Smooth muscle cell (in vitro differentiated cells): Measurements from ENCODE around the gene PLAC1. TPM values are rescaled to one million over a fixed set of nuclear protein-coding genes. Genes with fewer than 3 reads are reported as not detected.
A peak's percentile ranks its signal among the peaks of the same experiment; 100 is the strongest.

Experiments used
- DNase-seq: peaks from one replicate; lab custom pipeline; 2025; ENCODE audit not compliant: unreplicated experiment; lab: John Stamatoyannopoulos, UW
- H2AFZ ChIP-seq: fragments of 200-600 bp; sonication (generic); 2 replicates; pipeline ENCODE4 v1.6.0; 2016; ENCODE audit warnings: antibody characterized with exemption, low read depth, mild to moderate bottlenecking
- H3F3A ChIP-seq: fragments of 200-600 bp; sonication (generic); 2 replicates; pipeline ENCODE4 v1.6.0; 2017; ENCODE audit warnings: antibody characterized with exemption, low read depth
- H3K27ac ChIP-seq: fragments of 200-600 bp; sonication (generic); 2 replicates; pipeline ENCODE4 v1.5.1; 2016; ENCODE audit warnings: low read depth, mild to moderate bottlenecking
- H3K27me3 ChIP-seq: fragments of 200-600 bp; sonication (generic); 2 replicates; pipeline ENCODE4 v1.6.1; 2016; ENCODE audit warnings: low read depth, mild to moderate bottlenecking
- H3K36me3 ChIP-seq: fragments of 200-600 bp; sonication (generic); 2 replicates; pipeline ENCODE4 v1.5.1; 2016; ENCODE audit warnings: low read depth
- H3K4me1 ChIP-seq: fragments of 200-600 bp; sonication (generic); 2 replicates; pipeline ENCODE4 v1.5.1; 2016; ENCODE audit warnings: low read depth
- H3K4me2 ChIP-seq: fragments of 200-600 bp; sonication (generic); 2 replicates; pipeline ENCODE4 v1.6.0; 2016; ENCODE audit warnings: mild to moderate bottlenecking
- H3K4me3 ChIP-seq: fragments of 200-600 bp; sonication (generic); 2 replicates; pipeline ENCODE4 v1.5.1; 2016; ENCODE audit warnings: mild to moderate bottlenecking
- H3K79me2 ChIP-seq: fragments of 200-600 bp; sonication (generic); 2 replicates; pipeline ENCODE4 v1.6.0; 2016; ENCODE audit warnings: low read depth, mild to moderate bottlenecking
- H3K9ac ChIP-seq: fragments of 200-600 bp; sonication (generic); 2 replicates; pipeline ENCODE4 v1.6.0; 2016; ENCODE audit warnings: low read depth
- H3K9me3 ChIP-seq: fragments of 200-600 bp; sonication (generic); replicated peaks from 2 replicates; pipeline ENCODE4 v1.5.1; 2016; ENCODE audit warnings: low read depth
- H4K20me1 ChIP-seq: fragments of 200-600 bp; sonication (generic); 2 replicates; pipeline ENCODE4 v1.6.0; 2016; ENCODE audit warnings: low read depth
- WGBS: methylation state at CpG from one replicate; pipeline ENCODE4 v1.1.7; 2016; ENCODE audit warnings: low lambda C conversion rate; 5-methylcytosine and 5-hydroxymethylcytosine counted together
- polyA plus RNA-seq: library from polyadenylated mRNA; unstranded; fragments of >200 nt; fragmentation: Nextera tagmentation; extraction: Ambion mirVana; gene quantifications from 2 replicates; pipeline ENCODE4 v1.2.1, GENCODE V29; 2016
- total RNA-seq: library from RNA; depleted of rRNA; stranded (reverse); fragments of >200 nt; gene quantifications from 2 replicates; pipeline ENCODE4 v1.2.3, GENCODE V29; 2014
- TF ChIP-seq, protein P1 (sequence below): fragments of 200-600 bp; sonication (generic); IDR thresholded peaks from 2 replicates; pipeline ENCODE4 v1.5.1; 2017; ENCODE audit warnings: borderline replicate concordance, mild to moderate bottlenecking, antibody characterized with exemption; ENCODE audit not compliant: insufficient read depth, poor library complexity, severe bottlenecking

The PLAC1 gene
- total and polyA plus RNA-seq, 2 experiments from 2014 or later: 0.31 to 1.1 TPM

DNA sequence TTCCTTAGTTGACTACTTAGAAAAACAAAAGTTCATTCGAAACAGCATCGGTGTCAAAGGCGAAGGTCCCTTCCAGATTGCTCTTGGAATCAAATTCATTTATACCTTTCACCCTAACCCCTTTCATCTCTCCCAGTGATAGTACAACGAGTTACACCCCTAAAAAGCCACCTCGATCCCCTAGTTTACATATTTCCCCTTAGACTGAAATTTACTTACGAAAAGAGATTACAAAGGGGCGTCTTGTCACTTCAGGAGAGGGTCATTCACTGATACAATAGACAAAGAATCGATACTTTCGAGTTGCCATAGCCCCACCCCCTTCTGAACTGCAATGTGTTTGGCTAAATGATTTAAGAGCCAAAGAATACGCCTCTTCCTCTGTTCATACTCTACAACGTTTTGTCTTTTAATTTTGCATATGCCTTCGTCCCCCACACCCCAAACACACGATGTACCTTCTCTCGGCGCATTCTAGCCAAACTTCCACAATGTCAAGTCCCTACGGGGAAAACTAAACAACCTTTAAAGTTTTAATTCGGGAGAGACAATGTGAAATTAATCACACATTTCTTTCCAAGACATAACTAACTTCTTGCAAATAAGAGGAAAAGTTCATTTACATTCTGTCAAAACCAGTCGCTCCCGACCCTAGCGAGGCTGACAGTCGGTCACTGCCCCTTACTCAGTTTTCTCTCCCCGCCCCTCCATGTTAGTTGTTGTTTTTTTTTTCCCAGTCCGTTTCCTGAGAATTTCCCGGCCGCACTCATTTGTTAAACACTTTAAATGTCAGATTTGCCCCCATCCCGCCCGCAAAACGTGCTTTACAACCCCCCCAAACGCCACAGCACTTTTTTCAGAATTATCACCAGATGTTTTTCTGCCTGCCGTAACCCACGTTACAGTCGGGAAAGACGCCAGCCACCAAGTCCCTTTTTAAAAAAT lies 109.7 kb downstream of the PLAC1 start:
- peak overlapping the region; percentile 87 for H3K4me2 ChIP-seq
- H3K4me1 ChIP-seq: no peaks in the 10 kb centered on the region
- WGBS: 38% methylated on average over 33 of the region's 33 CpGs
- no peaks in the 10 kb centered on the region for H3K9me3 ChIP-seq
- H4K20me1 ChIP-seq: no peaks in the 10 kb centered on the region
- H3F3A ChIP-seq: peaks cover 9% of the 10 kb centered on the region
- no peak for DNase-seq
- H2AFZ ChIP-seq: peak overlapping the region; percentile 4
- peaks cover 21% of the 10 kb centered on the region for H3K79me2 ChIP-seq
- TF ChIP-seq, protein P1, sequence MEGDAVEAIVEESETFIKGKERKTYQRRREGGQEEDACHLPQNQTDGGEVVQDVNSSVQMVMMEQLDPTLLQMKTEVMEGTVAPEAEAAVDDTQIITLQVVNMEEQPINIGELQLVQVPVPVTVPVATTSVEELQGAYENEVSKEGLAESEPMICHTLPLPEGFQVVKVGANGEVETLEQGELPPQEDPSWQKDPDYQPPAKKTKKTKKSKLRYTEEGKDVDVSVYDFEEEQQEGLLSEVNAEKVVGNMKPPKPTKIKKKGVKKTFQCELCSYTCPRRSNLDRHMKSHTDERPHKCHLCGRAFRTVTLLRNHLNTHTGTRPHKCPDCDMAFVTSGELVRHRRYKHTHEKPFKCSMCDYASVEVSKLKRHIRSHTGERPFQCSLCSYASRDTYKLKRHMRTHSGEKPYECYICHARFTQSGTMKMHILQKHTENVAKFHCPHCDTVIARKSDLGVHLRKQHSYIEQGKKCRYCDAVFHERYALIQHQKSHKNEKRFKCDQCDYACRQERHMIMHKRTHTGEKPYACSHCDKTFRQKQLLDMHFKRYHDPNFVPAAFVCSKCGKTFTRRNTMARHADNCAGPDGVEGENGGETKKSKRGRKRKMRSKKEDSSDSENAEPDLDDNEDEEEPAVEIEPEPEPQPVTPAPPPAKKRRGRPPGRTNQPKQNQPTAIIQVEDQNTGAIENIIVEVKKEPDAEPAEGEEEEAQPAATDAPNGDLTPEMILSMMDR: no peak
- peak overlapping the region; percentile 56 for H3K4me3 ChIP-seq
- H3K9ac ChIP-seq: peak overlapping the region; percentile 69
- H3K36me3 ChIP-seq: no peaks in the 10 kb centered on the region
- no peaks in the 10 kb centered on the region for H3K27me3 ChIP-seq
- H3K27ac ChIP-seq: peak overlapping the region; percentile 75

DNA sequence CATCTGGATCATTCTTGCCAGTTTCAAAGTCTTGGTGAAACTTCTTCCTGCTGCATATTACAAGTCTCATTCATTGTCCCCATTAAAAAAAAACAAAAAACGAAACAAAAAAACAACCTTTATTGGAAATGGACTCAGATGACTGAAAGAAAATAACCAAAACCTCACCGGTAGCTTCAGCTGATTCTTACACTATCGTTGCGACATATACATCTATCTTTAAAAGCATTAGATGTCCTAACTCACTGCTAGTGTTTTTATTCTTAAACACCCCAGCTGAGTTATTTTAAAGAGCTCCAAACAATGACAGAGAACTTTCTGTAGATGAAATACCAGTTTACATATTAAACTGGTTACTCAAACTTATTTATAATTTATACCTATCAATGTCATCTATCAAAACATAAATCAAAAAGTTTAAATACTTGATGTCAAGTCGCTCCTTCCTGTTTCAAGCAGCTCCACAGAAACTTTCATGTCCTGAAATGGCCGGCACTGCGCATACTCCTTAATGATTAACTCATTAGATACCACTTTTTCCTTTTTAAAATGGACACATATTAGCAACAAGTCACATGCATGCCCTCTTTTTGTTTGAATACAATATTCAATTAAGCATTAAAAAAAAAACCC lies 111.1 kb downstream of the PLAC1 start:
- DNase-seq: no peak
- Histone ChIP-seq H3K4me1 (no peaks in the 10 kb centered on the region), H3F3A (peaks cover 9% of the 10 kb centered on the region), H3K9ac (peak overlapping the region; percentile 69), H3K79me2 (peaks cover 21% of the 10 kb centered on the region), H4K20me1 (no peaks in the 10 kb centered on the region), H3K27me3 (no peaks in the 10 kb centered on the region), H3K9me3 (no peaks in the 10 kb centered on the region), H3K4me2 (peak overlapping the region; percentile 87), H3K27ac (peak overlapping the region; percentile 75), H3K36me3 (no peaks in the 10 kb centered on the region), H3K4me3 (peak overlapping the region; percentile 56), H2AFZ (no peak overlapping the region)
- WGBS: 53% methylated on average over 7 of the region's 7 CpGs
- TF ChIP-seq, protein P1: no peak

DNA sequence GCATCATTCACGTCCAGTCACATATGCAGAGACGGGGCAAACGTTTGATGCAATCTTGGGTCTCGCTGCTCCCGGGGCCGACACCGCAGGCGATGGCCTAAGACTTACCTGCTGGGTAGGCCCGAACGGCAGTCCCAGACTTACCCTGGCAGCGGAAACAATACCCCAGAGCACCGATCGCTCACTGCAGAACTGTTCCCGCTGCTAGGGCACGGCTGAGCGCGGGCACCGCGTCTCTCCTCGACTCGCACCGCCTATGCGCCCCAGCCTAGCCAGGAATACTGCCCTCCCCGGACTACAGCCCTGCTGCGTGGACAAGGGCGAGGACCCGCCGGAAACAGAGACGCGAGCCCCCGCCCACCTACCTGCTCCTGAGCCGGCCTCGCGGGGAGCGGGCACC lies 112.1 kb downstream of the PLAC1 start:
- H3K4me1 ChIP-seq: no peaks in the 10 kb centered on the region

More for the DNA sequence above, 112.1 kb downstream of the PLAC1 start:
- 72% methylated on average over 35 of the region's 35 CpGs for WGBS
- H3K27me3 ChIP-seq: no peaks in the 10 kb centered on the region
- H3K79me2 ChIP-seq: peaks cover 21% of the 10 kb centered on the region
- H3F3A ChIP-seq: peaks cover 5% of the 10 kb centered on the region
- no peaks in the 10 kb centered on the region for H4K20me1 ChIP-seq
- H3K4me2 ChIP-seq: peak overlapping the region; percentile 87
- H3K9ac ChIP-seq: no peak overlapping the region
- TF ChIP-seq, protein P1: no peak
- no peaks in the 10 kb centered on the region for H3K36me3 ChIP-seq
- H3K4me3 ChIP-seq: peak overlapping the region; percentile 56
- H3K9me3 ChIP-seq: no peaks in the 10 kb centered on the region
- no peak for DNase-seq
- no peak overlapping the region for H2AFZ ChIP-seq
- H3K27ac ChIP-seq: peak overlapping the region; percentile 18
